ENCODE measurements around the gene ZBTB7C. TPM values are rescaled to one million over a fixed set of nuclear protein-coding genes. Genes with fewer than 3 reads are reported as not detected.

ZBTB7C gene
- total and polyA plus RNA-seq, 10 of the 15 experiments (the other 5 are each of a cell fraction or from before 2014, with no cell fraction given) = under 0.01 to 0.08 (median 0.01) TPM; not detected in 7

DNA sequence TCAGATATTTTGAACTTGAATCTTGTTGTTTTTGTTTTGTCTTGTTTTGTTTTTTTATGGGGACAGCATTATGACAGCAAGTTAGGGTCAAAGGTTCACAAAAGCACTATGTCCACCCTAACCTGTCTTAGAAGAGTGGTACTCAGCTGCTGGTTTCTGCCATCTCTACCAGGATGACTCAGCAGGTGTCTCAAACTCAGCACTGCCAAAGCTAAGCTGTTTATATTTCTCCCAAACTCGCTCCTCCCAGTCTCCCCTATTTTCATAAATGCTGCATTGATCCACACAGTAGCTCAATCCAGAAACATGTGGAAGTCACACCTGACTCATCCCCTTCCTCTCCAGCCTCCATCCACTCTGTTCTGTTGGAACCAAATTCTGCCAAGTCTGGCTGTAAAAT, 134.9 kb downstream of the ZBTB7C start:
- no peak overlapping the region for H3K9ac ChIP-seq (ENCODE audit: control insufficient read depth, insufficient read depth, low read length)
- RAD21 ChIA-PET (ENCODE audit: unreplicated experiment) = no interaction called here
- H3K9me3 ChIP-seq (replicated peaks; ENCODE audit: control insufficient read depth, insufficient read depth, low read length) = no peaks in the 10 kb centered on the region
- no peaks in the 10 kb centered on the region; a peak in 1 of 4 replicates for H3K27me3 ChIP-seq (replicated peaks in 1 of 2; ENCODE audit: control insufficient read depth in 2 of 2, insufficient read depth in 2 of 2, low read length in 1 of 2)
- POLR2A ChIA-PET = no interaction called here
- H2AFZ ChIP-seq (ENCODE audit: control insufficient read depth, low read depth, low read length) = no peak overlapping the region
- FAIRE-seq (no peak), ATAC-seq (no peak), DNase-seq (ENCODE audit: low read depth, low spot score) (no peak)
- in situ Hi-C loops (cut with MboI) = no loop called here
- SMC1A ChIA-PET (ENCODE audit: uncharacterized antibody, unreplicated experiment) = no interaction called here
- CTCF ChIA-PET = no interaction called here
- no peaks in the 10 kb centered on the region for H3K36me3 ChIP-seq (ENCODE audit: control insufficient read depth in 2 of 2, insufficient read depth in 2 of 2, low read length in 1 of 2)
- no peak overlapping the region for H3K4me2 ChIP-seq (ENCODE audit: control insufficient read depth, insufficient read depth)
- H3K4me3 ChIP-seq = no peak overlapping the region
- no peaks in the 10 kb centered on the region for H4K20me1 ChIP-seq (ENCODE audit: control insufficient read depth, insufficient read depth)
- 0% methylated on average over 1 of the region's 1 CpG for WGBS (ENCODE audit: insufficient coverage, insufficient replicate concordance, low lambda C conversion rate, missing lambda C conversion rate)
- BruUV-seq (replicated peaks) = no TSS peak
- H3K4me1 ChIP-seq (ENCODE audit: control insufficient read depth, insufficient read depth, low read length) = no peaks in the 10 kb centered on the region
- no peak overlapping the region for H3K27ac ChIP-seq (ENCODE audit: control insufficient read depth, insufficient read depth)
- intact Hi-C loops (cut with micrococcal nuclease; ENCODE audit: unreplicated experiment) = no loop called here
- TF ChIP-seq, protein P1, sequence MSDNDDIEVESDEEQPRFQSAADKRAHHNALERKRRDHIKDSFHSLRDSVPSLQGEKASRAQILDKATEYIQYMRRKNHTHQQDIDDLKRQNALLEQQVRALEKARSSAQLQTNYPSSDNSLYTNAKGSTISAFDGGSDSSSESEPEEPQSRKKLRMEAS (IDR thresholded peaks at IDR 0.05; ENCODE audit: low read depth, low read length) = no peak
- no peak for TF ChIP-seq SP1 (IDR thresholded peaks at IDR 0.05; ENCODE audit: low read depth, low read length)
- no peak for TF ChIP-seq MTA2 (IDR thresholded peaks at IDR 0.05; ENCODE audit: low read depth)
- no peak for TF ChIP-seq ZNF207 (IDR thresholded peaks at IDR 0.05; ENCODE audit: borderline replicate concordance)
- TF ChIP-seq LARP7 (IDR thresholded peaks at IDR 0.05) = no peak
- TF ChIP-seq, protein P2, sequence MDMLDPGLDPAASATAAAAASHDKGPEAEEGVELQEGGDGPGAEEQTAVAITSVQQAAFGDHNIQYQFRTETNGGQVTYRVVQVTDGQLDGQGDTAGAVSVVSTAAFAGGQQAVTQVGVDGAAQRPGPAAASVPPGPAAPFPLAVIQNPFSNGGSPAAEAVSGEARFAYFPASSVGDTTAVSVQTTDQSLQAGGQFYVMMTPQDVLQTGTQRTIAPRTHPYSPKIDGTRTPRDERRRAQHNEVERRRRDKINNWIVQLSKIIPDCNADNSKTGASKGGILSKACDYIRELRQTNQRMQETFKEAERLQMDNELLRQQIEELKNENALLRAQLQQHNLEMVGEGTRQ (IDR thresholded peaks at IDR 0.05; ENCODE audit: borderline replicate concordance, low read depth, low read length) = no peak
- TF ChIP-seq ETV6 (conservative IDR thresholded peaks at IDR 0.05 in 1 of 2, IDR thresholded peaks at IDR 0.05 in 1 of 2; ENCODE audit: borderline replicate concordance in 1 of 2, low read depth in 1 of 2) = no peak
- no peaks in the 10 kb centered on the region for H3K79me2 ChIP-seq (ENCODE audit: control insufficient read depth, insufficient read depth, low read length)

DNA sequence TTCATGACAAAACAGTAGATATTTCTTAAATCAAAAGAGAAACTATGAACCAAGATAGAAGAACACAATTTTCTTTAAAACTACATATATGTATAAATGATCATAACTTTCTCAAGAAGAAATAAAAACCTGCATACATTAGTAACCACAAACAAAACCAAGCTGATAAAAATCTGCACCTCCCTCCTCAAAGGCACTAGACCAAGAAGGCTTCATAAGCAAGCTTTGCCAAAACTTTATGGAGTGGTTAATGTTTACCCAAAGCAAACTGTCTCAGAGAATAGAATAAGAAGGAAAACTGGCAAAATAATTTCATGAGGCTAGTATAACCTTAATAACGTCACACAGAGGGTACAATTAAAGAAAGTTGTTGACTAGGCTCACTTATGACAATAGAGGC, 138.3 kb downstream of the ZBTB7C start:
- intact Hi-C loops (cut with micrococcal nuclease; ENCODE audit: unreplicated experiment) = no loop called here
- CTCF ChIA-PET = interaction anchor here (0.7 kb wide), 1 partner anchor 44 kb away, joined by 3 read pairs; no protein-coding TSS in a partner anchor
- POLR2A ChIA-PET = no interaction called here
- Histone ChIP-seq H3K27ac (ENCODE audit: control insufficient read depth, insufficient read depth) (no peak overlapping the region), H3K27me3 (replicated peaks in 1 of 2; ENCODE audit: control insufficient read depth in 2 of 2, insufficient read depth in 2 of 2, low read length in 1 of 2) (no peaks in the 10 kb centered on the region), H3K4me1 (ENCODE audit: control insufficient read depth, insufficient read depth, low read length) (no peaks in the 10 kb centered on the region), H3K9ac (ENCODE audit: control insufficient read depth, insufficient read depth, low read length) (no peak overlapping the region), H2AFZ (ENCODE audit: control insufficient read depth, low read depth, low read length) (no peak overlapping the region), H3K4me3 (no peak overlapping the region), H3K9me3 (replicated peaks; ENCODE audit: control insufficient read depth, insufficient read depth, low read length) (no peaks in the 10 kb centered on the region), H3K4me2 (ENCODE audit: control insufficient read depth, insufficient read depth) (no peak overlapping the region), H3K79me2 (ENCODE audit: control insufficient read depth, insufficient read depth, low read length) (no peaks in the 10 kb centered on the region), H4K20me1 (ENCODE audit: control insufficient read depth, insufficient read depth) (no peaks in the 10 kb centered on the region), H3K36me3 (ENCODE audit: control insufficient read depth in 2 of 2, insufficient read depth in 2 of 2, low read length in 1 of 2) (no peaks in the 10 kb centered on the region)
- 0% methylated on average over 1 of the region's 1 CpG for WGBS (ENCODE audit: insufficient coverage, insufficient replicate concordance, low lambda C conversion rate, missing lambda C conversion rate)
- FAIRE-seq = no peak
- no TSS peak for BruUV-seq (replicated peaks)
- RAD21 ChIA-PET (ENCODE audit: unreplicated experiment) = no interaction called here
- SMC1A ChIA-PET (ENCODE audit: uncharacterized antibody, unreplicated experiment) = no interaction called here
- DNase-seq (ENCODE audit: low read depth, low spot score) = no peak
- no peak for ATAC-seq
- in situ Hi-C loops (cut with MboI) = no loop called here
- TF ChIP-seq, protein P3, sequence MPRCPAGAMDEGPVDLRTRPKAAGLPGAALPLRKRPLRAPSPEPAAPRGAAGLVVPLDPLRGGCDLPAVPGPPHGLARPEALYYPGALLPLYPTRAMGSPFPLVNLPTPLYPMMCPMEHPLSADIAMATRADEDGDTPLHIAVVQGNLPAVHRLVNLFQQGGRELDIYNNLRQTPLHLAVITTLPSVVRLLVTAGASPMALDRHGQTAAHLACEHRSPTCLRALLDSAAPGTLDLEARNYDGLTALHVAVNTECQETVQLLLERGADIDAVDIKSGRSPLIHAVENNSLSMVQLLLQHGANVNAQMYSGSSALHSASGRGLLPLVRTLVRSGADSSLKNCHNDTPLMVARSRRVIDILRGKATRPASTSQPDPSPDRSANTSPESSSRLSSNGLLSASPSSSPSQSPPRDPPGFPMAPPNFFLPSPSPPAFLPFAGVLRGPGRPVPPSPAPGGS (IDR thresholded peaks at IDR 0.05; ENCODE audit: borderline replicate concordance, insufficient read depth, low read depth, low read length, poor library complexity, severe bottlenecking) = no peak
- no peak for TF ChIP-seq MEF2B (IDR thresholded peaks at IDR 0.05; ENCODE audit: partially characterized antibody, poor library complexity, severe bottlenecking)
- no peak for TF ChIP-seq IRF4 (IDR thresholded peaks at IDR 0.05; ENCODE audit: low read depth, low read length)
- TF ChIP-seq BCL11A (IDR thresholded peaks at IDR 0.05; ENCODE audit: low read depth, low read length) = no peak
- no peak for TF ChIP-seq TCF3 (IDR thresholded peaks at IDR 0.05; ENCODE audit: borderline replicate concordance, insufficient read depth, low read depth, low read length)

All from GM12878 (cell line).